ENCODE data around the gene MCRS1. TPM values are rescaled to one million over a fixed set of nuclear protein-coding genes. Genes with fewer than 3 reads are reported as not detected.

MCRS1 gene
- total RNA-seq (2022; extraction: Qiagen RNA extraction; ENCODE audit: low read depth): 62.7 to 71.4 TPM (median 66.5 TPM) in 5 replicates

GRCh38 chr12:49567611-49568441 lies at the start of gene MCRS1:
MCRS1 (minus strand) TSS chr12:49568142; CDS start chr12:49566731, 1,411 bp downstream.

GRCh38 chr12:49605539-49605938 lies 37.6 kb upstream of the MCRS1 start, which contains the start of gene FAM186B:
FAM186B (minus strand) TSS chr12:49605639; CDS start chr12:49605477, 162 bp downstream.

GRCh38 chr12:49538510-49539403 lies 29.2 kb downstream of the MCRS1 start, which contains the start of gene KCNH3:
KCNH3 (plus strand) TSS chr12:49539030; CDS start chr12:49539417, 387 bp downstream.

Other genes starting within 250 kb of the MCRS1 start
- 81.0 to 101 TPM (median 83.0 TPM) in 5 replicates for gene TROAP, start 244.9 kb downstream of the MCRS1 start, total RNA-seq (2022; extraction: Qiagen RNA extraction; ENCODE audit: low read depth)
- 4.4 to 6.0 TPM (median 4.8 TPM) in 5 replicates for gene C1QL4, start 231.0 kb downstream of the MCRS1 start, total RNA-seq (2022; extraction: Qiagen RNA extraction; ENCODE audit: low read depth)
- 20.5 to 25.1 TPM (median 23.7 TPM) in 5 replicates for gene DNAJC22, start 221.3 kb downstream of the MCRS1 start, total RNA-seq (2022; extraction: Qiagen RNA extraction; ENCODE audit: low read depth)
- gene SPATS2, start 200.7 kb downstream of the MCRS1 start, total RNA-seq (2022; extraction: Qiagen RNA extraction; ENCODE audit: low read depth): 31.2 to 37.2 TPM (median 37.1 TPM) in 5 replicates
- gene KCNH3, start 29.1 kb downstream of the MCRS1 start, total RNA-seq (2022; extraction: Qiagen RNA extraction; ENCODE audit: low read depth): 2.6 to 3.3 TPM (median 3.0 TPM) in 5 replicates
- 0.08 to 0.16 TPM (median 0.12 TPM) in 5 replicates for gene FAM186B, start 37.5 kb upstream of the MCRS1 start, total RNA-seq (2022; extraction: Qiagen RNA extraction; ENCODE audit: low read depth)
- gene PRPF40B, start 55.4 kb upstream of the MCRS1 start, total RNA-seq (2022; extraction: Qiagen RNA extraction; ENCODE audit: low read depth): 6.1 to 7.9 TPM (median 6.9 TPM) in 5 replicates
- gene FMNL3, start 139.3 kb upstream of the MCRS1 start, total RNA-seq (2022; extraction: Qiagen RNA extraction; ENCODE audit: low read depth): 1.6 to 2.5 TPM (median 1.8 TPM) in 5 replicates
- 423 to 517 TPM (median 494 TPM) in 5 replicates for gene TMBIM6, start 173.4 kb upstream of the MCRS1 start, total RNA-seq (2022; extraction: Qiagen RNA extraction; ENCODE audit: low read depth)

Data from A549 treated with DMSO at 1 μM for 4 hours (cell line).